Cardiac septum (tissue), 1 donor: ENCODE results near the gene C20orf202. TPM values are rescaled to one million over a fixed set of nuclear protein-coding genes. Genes with fewer than 3 reads are reported as not detected.
"Not testable (repeated sequence)": the region's sequence is repeated elsewhere in the genome, so short reads cannot be mapped to it uniquely, and the experiment has no call there.

Experiments used
- DNase-seq: peaks from one replicate; pipeline ENCODE4 v3.0.0-alpha.2; 2020; ENCODE audit warnings: low spot score
- intact Hi-C: fragments of 100-400 bp; cut with DNase I; formaldehyde crosslinking; loops from one replicate; pipeline ENCODE4 v1.14.0; 2022
- total RNA-seq: library from RNA; stranded (reverse); fragmentation: NEBNext Ultra II Directional; extraction: Animal tissue kit (Norgen Biotek cat#: 25700); gene quantifications from one replicate; pipeline ENCODE4 v1.2.1, GENCODE V29; 2021
- donor health status: DM: no; HTN: no; CAD: no.

The C20orf202 gene
- total RNA-seq, 1 donor from 2014 or later, result 0.13 TPM

DNA sequence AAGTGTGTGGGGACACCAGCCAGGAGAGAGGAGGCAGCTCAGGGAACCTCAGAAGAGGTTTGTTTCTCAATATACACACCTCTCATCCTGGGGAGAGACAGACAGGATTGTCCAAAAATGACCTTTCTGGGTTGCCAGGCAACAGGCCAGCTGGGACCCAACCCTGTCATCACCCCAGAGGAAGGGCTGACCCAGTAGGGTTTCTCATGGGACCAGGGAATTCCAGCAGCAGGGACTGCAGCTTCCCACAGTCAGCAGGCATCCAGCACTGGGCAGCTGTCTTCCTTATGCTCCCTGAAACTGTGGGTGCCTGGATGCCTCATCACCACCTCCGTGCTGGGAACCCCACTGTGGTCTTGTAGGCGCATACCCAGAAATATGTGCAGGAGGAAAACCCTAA is 1.3 kb downstream of the C20orf202 start:
- intact Hi-C loops, result no loop called here
- DNase-seq, result no peak

DNA sequence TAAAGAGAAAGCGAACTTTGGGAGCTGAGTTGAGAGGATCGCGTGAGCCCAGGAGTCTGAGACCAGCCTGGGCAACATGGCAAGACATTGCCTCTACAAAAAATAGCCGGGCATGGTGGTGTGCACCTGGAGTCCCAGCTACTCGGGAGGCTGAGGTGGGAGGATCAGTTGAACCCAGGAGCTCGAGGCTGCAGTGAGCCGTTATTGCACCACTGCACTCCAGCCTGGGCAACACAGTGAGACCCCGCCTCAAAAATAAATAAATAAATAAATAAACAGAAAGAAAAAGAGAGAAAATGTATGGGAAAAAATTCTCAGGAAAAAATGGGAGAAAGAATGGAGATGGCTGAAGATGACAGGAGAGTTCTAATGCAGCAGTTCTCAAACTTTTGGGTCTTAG is 2.5 kb downstream of the C20orf202 start:
- intact Hi-C loops, result no loop called here
- DNase-seq, result no peak

DNA sequence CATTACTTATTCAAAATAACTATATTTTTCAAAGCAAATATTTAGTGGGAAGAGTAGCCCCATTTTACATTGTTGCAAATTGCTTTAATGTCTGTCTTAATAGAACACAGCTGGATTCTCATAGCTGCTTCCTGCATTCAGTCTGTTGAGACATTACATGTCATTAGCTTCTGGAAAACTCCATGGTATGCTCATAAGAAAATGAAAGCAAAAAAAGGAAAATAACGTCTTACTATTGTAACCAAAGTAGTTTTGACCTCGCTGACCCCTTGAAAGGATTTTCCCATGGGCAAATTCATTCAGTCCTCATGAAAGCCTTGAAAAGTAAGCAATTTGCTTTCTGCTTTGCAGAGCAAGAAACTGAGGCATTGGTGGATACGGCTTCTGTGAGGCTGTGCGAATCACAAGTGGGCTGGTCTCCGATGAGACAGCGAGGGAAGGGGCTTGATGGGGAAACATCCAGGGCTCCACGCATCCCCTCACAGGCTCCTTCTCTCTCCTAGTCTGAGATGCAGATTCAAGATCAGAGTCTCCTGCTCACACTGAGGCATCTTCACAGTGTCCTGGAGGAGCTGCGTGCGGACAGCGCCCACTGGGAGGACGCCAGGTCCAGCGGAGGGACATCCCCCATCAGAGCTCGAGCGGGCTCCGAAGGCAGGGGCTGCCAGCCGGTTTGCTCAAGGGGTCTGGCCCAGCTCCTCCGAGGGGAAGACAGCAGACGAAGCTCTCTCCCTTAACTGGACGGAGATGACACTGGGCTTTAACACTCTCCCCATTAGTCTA is 3.3 kb downstream of the C20orf202 start:
- DNase-seq, result no peak
- intact Hi-C loops, result no loop called here

DNA sequence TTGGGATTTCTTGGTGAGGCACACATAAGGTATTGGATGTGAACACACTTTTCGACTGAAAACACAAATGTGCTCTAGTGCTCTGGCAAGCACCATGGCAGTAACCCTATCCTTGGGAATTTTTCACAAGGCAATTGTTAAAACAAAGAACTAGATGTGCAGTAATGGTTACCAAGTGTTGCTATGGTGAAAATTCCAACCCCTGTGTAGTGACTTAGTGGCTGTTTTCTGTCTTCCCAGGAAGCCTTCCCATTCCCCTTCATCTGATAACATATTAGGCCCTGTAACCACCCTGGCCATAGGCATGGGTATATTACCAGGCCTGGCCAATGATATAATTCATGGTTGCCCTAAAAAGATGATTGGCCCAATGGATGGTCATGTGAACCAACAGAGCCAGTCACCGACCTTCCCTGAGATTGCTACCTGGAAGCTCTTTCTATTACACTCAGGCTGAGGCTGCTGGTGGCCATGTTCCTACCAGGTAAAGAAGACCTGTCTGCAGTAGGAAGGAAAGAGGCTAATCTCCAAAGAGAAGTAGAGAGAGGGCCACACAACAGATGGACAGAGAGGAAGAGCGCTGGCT is 4.1 kb downstream of the C20orf202 start:
- DNase-seq, result no peak
- intact Hi-C loops, result no loop called here

DNA sequence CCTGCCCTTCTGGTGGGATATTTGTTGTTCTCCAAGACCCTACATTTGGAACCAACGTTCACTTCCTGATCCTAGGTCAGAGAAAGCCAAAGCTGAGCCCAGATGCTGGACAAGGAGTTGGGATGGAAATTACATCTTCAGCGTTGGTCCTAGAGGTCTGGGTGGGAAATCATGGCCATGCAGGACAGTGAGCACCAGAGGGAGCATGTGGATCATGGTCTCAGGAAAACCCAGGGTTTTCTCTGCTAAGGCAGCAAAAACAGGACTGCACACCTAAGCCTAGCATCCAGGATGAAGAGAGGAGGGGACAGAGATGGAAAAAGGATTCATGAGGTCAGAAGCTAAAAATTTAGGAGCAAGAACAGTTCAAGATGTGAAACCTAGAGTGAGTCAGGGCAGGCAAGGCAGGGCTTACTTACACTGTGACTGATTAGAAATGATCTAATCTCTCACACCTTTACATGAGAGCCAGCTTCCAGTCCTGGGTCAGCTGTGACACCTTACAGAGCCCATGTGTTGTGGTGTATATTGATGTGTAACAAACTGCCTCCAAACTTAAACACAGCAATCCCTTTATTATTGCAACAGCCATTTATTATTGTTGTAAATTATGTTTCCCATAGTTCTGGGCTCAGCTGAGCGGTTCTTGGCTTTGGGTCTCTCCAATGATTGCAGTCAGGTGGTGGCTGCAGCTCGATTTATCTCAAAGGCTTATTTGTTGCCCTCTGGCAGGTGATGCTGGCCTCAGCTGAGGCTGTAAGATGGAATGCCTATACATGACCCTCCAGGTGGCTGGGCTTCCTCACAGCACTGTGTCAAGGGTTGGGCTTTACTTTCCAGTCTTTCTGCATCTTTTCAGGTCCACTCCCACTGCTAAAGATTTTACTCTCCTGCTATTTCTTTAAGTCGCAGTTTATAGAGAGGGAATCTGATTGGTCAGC is 6.5 kb downstream of the C20orf202 start:
- no peak for DNase-seq
- intact Hi-C loops, result loop anchor here (5.0 to 10.0 kb wide), 3 partner anchors 95 to 392 kb away; partner anchors contain the start of gene PSMF1

DNA sequence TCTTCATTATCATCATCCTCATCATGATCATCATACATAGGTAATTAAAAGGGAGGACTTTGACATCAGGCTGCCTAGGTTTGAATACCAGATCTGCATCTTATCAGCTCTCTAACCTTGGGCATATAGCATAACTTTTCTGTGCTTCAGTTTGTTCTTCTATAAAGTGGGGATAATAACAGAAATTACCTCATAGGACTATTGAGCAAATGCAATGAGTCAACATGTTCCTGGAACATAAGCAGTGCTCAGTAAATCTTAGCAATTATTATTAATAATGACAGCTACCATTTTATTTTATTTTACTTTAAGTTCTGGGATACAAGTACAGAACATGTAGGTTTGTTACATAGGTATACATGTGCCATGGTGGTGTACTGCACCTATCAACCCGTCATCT is 7.2 kb downstream of the C20orf202 start:
- no peak for DNase-seq
- intact Hi-C loops, result loop anchor here (5.0 to 10.0 kb wide), 3 partner anchors 96 to 393 kb away; partner anchors contain the start of gene PSMF1

DNA sequence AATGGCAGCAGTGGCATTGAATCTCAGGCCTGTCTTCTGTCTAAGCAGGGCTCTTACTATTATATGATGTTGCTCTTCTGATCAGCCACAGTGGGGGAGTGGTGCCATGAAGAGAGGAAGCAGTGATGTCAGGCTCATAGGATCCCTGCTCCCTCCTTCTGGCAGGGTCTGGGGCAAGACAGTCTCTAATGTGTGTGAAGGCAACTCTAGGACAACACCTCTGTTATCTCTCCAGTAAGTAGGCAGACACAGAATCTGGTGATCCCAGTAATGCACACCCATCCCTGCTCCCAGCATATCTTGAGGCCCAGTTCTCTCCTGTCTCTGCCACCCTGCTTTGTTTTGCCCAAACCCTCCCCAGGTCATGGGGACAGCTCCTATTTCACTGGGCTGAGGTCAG is 8.8 kb downstream of the C20orf202 start:
- no peak for DNase-seq
- intact Hi-C loops, result loop anchor here (5.0 to 10.0 kb wide), 3 partner anchors 97 to 395 kb away; partner anchors contain the start of gene PSMF1

DNA sequence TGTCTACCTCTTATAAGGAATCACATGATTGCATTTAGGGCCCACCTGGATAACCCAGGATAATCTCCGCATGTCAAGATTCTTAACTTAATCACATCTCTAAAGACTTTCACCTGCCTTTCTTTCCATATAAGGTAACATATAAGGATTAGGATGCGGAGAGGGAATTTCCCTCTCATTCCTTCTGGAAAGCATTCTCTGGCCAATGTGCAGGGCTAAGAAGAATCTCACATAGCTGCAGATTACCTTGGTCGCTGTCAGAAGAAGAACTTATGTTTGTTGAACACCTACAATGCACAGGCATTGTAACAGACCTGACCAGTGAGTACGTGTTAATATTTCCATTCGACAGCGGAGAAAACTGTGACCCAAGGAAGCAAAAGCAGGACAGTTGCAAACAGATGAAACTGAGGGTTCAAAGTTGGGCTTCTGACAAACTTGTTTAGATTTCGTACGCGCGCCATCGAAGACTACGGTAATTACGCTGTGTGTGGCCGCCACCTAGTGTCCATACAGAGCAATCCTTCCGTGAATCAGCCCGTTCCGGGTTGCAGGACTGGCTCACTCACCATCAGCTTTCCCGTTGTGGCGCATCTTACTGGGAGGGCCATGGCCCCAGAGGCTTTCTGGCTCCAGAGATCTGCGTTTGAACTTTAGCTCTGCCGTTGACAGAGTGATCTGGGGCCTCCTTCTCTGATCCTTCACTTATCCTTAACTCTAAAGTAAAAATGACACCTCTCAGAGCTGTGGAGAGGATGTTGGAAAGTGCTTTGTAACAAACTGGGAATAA is 9.5 kb downstream of the C20orf202 start:
- intact Hi-C loops, result loop anchor here (5.0 to 10.0 kb wide), 3 partner anchors 98 to 396 kb away; partner anchors contain the start of gene PSMF1
- DNase-seq, result peak; percentile 84

DNA sequence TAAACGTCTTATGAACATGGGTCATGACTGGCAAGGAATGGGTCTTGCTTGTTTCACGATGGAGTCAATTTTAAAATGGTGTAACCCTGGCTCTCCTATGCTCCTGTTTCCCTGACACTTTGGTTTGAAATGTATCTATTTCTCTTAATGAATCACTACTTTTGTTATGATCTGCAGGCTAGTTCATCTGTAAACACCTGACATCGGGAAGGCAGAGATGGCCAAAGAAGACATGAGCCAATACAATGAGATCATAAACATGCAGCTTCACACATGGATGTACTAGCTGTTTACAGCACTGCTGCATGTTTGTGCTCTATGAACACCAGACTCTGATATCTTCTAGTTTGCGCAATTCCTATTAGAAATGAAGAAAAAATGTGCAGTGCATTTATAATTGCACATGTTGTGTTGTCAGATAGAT is 11.6 kb downstream of the C20orf202 start:
- intact Hi-C loops, result loop anchor here (5.0 to 10.0 kb wide), 3 partner anchors 100 to 398 kb away; partner anchors contain the start of gene PSMF1
- DNase-seq, result no peak

DNA sequence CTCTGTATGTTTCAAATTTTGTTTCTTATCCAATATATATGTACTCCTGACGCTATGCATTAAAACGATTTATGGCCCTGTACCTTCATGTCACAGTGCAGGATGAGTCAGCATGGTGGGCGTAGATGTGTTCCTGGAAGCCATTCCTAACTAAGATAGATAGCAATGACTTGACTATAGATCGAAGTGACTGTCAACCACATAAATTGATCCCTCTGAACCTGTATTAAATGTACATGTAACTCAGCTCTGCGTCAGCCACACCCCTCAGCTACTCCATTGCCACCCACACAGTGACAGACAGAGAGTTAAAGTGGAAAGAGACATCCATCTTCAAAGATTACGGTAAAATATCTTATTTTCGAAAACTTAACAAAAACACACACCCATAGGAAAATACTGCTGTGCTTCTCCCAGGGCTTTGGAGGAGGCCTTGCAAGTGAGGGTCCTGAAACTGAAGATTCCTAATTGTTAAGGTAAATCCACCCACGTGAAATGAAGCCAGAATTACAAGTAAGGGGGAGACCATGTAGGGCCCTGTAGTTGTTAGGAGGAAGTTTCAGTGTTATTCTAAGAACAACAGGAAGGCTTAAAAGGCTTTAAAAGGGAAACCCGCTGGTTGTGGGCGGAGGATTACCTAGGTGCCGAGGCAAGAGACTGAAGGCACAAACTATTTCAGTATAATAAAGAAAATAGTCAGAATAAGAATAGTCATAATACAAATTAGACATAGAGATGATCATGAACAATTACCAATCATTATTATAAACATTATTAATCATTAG is 12.3 kb downstream of the C20orf202 start:
- DNase-seq, result no peak
- intact Hi-C loops, result loop anchor here (10.0 kb wide), 2 partner anchors 101 to 261 kb away; partner anchors contain the start of gene PSMF1

DNA sequence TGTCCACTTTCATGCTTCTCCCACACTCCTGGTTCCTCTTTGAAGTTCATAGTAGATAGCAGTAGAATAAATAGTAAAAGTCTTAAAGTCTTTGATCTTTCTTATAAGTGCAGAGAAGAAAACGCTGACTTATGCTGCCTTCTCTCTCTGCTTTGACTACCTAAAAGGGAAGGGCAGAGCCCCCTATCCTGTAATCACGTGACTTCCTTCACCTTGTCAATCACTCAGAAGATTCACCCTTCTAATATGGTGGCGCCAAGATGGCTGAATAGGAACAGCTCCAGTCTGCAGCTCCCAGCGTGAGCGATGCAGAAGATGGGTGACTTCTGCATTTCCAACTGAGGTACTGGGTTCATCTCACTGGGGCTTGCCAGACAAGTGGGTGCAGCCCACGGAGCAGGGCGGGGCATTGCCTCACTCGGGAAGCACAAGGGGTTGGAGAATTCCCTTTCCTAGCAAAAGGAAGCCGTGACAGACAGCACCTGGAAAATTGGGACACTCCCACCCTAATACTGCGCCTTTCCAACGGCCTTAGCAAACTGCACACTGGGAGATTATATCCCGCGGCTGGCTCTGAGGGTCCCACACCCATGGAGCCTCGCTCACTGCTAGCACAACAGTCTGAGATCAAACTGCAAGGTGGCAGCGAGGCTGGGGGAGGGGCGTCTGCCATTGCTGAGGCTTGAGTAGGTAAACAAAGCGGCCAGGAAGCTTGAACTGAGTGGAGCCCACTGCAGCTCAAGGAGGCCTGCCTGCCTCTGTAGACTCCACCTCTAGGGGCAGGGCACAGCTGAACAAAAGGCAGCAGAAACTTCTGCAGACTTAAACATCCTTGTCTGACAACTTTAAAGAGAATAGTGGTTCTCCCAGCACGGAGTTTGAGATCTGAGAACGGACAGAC is 13.5 kb downstream of the C20orf202 start:
- intact Hi-C loops, result loop anchor here (10.0 kb wide), 2 partner anchors 102 to 262 kb away; partner anchors contain the start of gene PSMF1

DNA sequence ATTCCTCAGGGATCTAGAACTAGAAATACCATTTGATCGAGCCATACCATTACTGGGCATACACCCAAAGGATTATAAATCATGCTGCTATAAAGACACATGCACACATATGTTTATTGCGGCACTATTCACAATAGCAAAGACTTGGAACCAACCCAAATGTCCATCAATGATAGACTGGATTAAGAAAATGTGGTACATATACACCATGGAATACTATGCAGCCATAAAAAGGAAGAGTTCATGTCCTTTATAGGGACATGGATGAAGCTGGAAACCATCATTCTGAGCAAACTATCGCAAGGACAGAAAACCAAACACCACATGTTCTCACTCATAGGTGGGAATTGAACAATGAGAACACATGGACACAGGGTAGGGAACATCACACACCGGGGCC is 19.5 kb downstream of the C20orf202 start:
- intact Hi-C loops, DNase-seq: not testable (repeated sequence)

More for the DNA sequence above, 13.5 kb downstream of the C20orf202 start:
- not testable (repeated sequence) for DNase-seq

DNA sequence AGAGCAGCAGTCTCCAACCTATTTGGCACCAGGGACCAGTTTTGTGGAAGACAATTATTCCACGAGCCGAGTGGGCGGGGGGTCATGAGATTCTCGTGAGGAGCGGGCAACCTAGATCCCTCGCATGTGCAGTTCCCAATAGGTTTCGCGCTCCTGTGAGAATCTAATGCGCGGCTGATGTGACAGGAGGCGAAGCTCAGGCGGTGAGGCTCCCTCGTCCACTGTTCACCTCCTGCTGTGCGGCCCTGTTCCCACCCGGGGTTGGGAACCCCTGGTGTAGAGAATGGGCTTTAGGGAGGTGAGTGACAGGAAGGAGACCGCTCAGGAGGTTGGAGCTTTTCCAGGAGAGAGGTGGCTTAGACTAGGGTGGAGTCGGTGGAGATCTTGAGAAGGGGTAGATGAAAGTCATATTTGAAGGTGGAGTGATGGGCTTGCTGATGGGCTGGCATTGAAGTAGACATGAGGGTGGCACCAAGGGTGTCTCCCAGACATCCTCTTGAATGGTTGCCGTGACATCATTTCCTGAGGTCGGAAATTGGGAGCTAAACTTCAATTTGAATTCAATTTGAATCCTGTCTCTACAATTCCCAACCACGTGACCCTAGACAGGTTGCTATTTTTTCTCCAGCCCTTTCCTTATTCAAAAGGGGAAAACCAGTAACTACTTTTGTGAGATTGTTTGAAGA is 21.1 kb downstream of the C20orf202 start:
- intact Hi-C loops, result no loop called here
- DNase-seq, result no peak

DNA sequence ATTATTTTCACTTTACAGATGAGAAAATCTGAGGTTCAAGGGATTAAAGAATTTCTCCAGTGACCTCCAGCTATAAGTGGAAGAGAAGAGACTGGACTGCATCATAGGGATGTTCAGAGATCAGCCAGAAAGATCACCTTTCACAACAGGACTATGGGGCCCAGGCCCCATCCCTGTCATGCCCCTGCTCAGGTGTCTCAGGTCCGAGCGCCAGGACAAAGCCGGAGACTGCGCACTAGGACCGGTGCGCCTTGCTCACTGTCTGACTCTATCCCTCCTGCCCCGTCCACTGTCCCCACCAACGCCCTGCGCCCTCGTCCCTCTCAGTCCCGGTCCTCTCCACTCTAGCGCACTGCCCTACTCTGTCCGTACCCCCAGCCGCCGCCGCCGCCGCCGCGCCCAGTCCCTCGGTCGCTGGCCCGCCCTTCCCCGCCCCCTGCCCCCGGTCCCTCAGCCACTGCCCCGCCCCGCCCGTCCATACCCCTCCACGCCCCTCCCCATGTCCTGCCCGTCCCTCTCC is 22.1 kb downstream of the C20orf202 start:
- intact Hi-C loops, result no loop called here
- DNase-seq, result no peak

DNA sequence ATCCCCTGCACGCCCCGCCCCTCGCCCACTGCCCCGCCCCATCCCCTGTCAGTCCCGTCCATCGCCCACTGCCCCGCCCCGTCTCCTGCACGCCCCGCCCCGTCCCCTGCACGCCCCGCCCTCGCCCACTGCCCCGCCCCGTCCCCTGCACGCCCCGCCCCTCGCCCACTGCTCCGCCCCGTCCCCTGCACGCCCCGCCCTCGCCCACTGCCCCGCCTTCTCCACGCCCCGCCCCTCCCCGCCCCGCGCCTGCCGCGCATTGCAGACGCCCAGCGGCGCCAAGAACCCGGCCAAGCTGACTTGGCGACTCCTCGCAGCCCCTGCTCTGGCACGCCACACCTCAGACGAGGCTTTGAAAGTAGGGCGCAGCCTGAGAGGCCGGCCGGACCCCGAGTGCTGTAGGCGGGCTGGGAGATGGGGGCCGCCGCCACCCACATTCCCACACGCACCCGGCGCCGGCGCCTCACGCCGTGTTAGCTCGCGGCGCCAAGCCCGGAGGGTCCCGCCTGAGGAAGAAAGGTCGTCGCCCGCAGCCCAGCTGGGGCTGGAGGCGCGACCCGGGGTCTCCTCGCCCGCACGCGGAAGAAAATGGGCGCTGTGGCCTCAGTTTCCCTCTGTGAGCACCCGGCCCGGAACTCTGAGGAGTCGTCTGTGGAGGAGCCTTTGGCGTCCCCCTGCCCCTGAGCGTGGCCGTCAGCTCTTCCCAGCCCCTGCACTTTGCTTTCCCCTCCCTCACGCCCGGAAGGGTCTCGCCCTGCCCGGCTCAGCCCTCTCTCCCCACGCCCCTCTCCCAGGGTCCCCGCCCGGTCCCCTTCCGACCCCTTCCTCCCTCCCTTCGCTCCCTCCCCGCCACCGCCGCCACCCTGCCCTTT is 22.8 kb downstream of the C20orf202 start, which contains the start of gene RAD21L1:
Gene RAD21L1, plus strand, starts transcription at position 262 of the 872 bp plus-strand sequence. CDS start 2,410 bp downstream, outside the sequence.
- peak; percentile 91 for DNase-seq
- intact Hi-C loops, result no loop called here
